ENCODE measurements around the gene REXO5.

- TF ChIP-seq CTCF (IDR thresholded peaks at IDR 0.05; ENCODE audit: borderline replicate concordance, extremely low read depth, low read length, poor library complexity, severe bottlenecking) (no peak), EZH2 (IDR thresholded peaks at IDR 0.05; ENCODE audit: borderline replicate concordance, low read depth, low read length, severe bottlenecking) (no peak)
These were observed 91.6 kb downstream of the REXO5 start for GRCh38 chr16:20897922-20898321.
